Endothelial cell of umbilical vein (primary cell): ENCODE results near the gene UBE2F. TPM values are rescaled to one million over a fixed set of nuclear protein-coding genes. Genes with fewer than 3 reads are reported as not detected.

Source experiments
- BruUV-seq: library from RNA; stranded (reverse); fragments of 400-500 nt; replicated peaks from 2 replicates; lab custom pipeline; 2021; lab: Mats Ljungman, UMichigan
- CTCF ChIA-PET: fragments of 300-600, 350-600 bp; sonication (Branson Sonifier 250); formaldehyde crosslinking; loops from one replicate; lab custom pipeline; 2021; ENCODE audit warnings: antibody characterized with exemption, inconsistent platforms; lab: Charles Lee
- POLR2A ChIA-PET: fragments of 300-600, 350-600 bp; sonication (Branson Sonifier 250); formaldehyde crosslinking; loops from one replicate; lab custom pipeline; 2021; ENCODE audit warnings: antibody characterized with exemption, inconsistent platforms; lab: Charles Lee
- DNase-seq: peaks from one replicate; pipeline ENCODE4 v3.0.0-alpha.2; 2011; ENCODE audit warnings: low read depth, low spot score
- FAIRE-seq: peaks from 2 replicates; lab custom pipeline; 2011; peaks lifted over from hg19 to GRCh38; lab: Jason Lieb, UNC
- H2AFZ ChIP-seq: 2 replicates; pipeline ENCODE4 v1.6.0; 2012; ENCODE audit warnings: low read depth, low read length, control low read depth, inconsistent platforms
- H3K27ac ChIP-seq: 2 replicates; pipeline ENCODE4 v1.5.1; 2011; ENCODE audit warnings: low read depth, mild to moderate bottlenecking, control low read depth, low read length, moderate library complexity; ENCODE audit not compliant: insufficient read depth
- H3K27me3 ChIP-seq, 2 experiments: 2 replicates each; pipeline versions ENCODE4 v1.6.0 to v1.6.1; 2011; ENCODE audit warnings: low read length in 2 of 2, mixed read lengths in 1 of 2; ENCODE audit not compliant: control insufficient read depth in 2 of 2, insufficient read depth in 2 of 2
- H3K36me3 ChIP-seq, 2 experiments: 2 replicates in 1 of 2; 3 replicates in 1 of 2; pipeline ENCODE4 v1.5.1; 2011; ENCODE audit warnings: low read length in 2 of 2, mild to moderate bottlenecking in 1 of 2, moderate library complexity in 1 of 2; ENCODE audit not compliant: control insufficient read depth in 2 of 2, insufficient read depth in 2 of 2; ENCODE audit errors: extremely low read depth in 1 of 2
- H3K4me1 ChIP-seq: 3 replicates; pipeline ENCODE4 v1.5.1; 2011; ENCODE audit warnings: mild to moderate bottlenecking, low read length; ENCODE audit not compliant: control insufficient read depth, insufficient read depth; ENCODE audit errors: extremely low read depth
- H3K4me2 ChIP-seq: 2 replicates; pipeline ENCODE4 v1.6.1; 2011; ENCODE audit warnings: low read length, control low read depth, mixed read lengths; ENCODE audit not compliant: insufficient read depth
- H3K4me3 ChIP-seq, 3 experiments: fragments of 200-600 bp in 1 of 3; sonication (generic), shearing (Covaris generic) in 1 of 3; replicated peaks in 1 of 3; 2 replicates each; pipeline ENCODE4 v1.5.1; 2011 to 2016; ENCODE audit warnings: control low read depth in 3 of 3, low read length in 3 of 3, mild to moderate bottlenecking in 2 of 3, inconsistent platforms in 1 of 3, low read depth in 1 of 3, moderate library complexity in 1 of 3; ENCODE audit not compliant: insufficient read depth in 1 of 3
- H3K79me2 ChIP-seq: 2 replicates; pipeline ENCODE4 v1.6.0; 2012; ENCODE audit warnings: low read length, inconsistent platforms; ENCODE audit not compliant: control insufficient read depth, insufficient read depth
- H3K9ac ChIP-seq: replicated peaks from 2 replicates; pipeline ENCODE3; 2011; ENCODE audit warnings: low read length, control low read depth; ENCODE audit not compliant: insufficient read depth; ENCODE audit errors: extremely low read depth
- H3K9me1 ChIP-seq: replicated peaks from 3 replicates; pipeline ENCODE4 v1.6.0; 2011; ENCODE audit warnings: mild to moderate bottlenecking, low read length; ENCODE audit not compliant: control insufficient read depth, insufficient read depth; ENCODE audit errors: extremely low read depth
- H3K9me3 ChIP-seq: replicated peaks from 2 replicates; pipeline ENCODE4 v1.5.1; 2012; ENCODE audit warnings: low read length, inconsistent platforms; ENCODE audit not compliant: control insufficient read depth, insufficient read depth
- H4K20me1 ChIP-seq: replicated peaks from 2 replicates; pipeline ENCODE3; 2011; ENCODE audit warnings: mild to moderate bottlenecking, low read length; ENCODE audit not compliant: control insufficient read depth, insufficient read depth; ENCODE audit errors: extremely low read depth
- GATA2 ChIP-seq: IDR thresholded peaks from 2 replicates; pipeline ENCODE4 v1.7.0; 2011; ENCODE audit warnings: low read depth, mild to moderate bottlenecking, moderate library complexity, mixed read lengths, low read length; ENCODE audit not compliant: insufficient read length, insufficient read depth
- JUN ChIP-seq: IDR thresholded peaks from 2 replicates; pipeline ENCODE4 v1.6.1; 2011; ENCODE audit warnings: borderline replicate concordance, low read depth; ENCODE audit not compliant: insufficient read length, insufficient read depth
- POLR2A ChIP-seq: IDR thresholded peaks from 2 replicates; pipeline ENCODE4 v1.6.1; 2012; ENCODE audit warnings: low read depth, mild to moderate bottlenecking, control low read depth, low read length
- POLR2AphosphoS5 ChIP-seq: IDR thresholded peaks from 2 replicates; pipeline ENCODE4 v1.6.1; 2012; ENCODE audit warnings: low read depth, mild to moderate bottlenecking, control low read depth, low read length, moderate library complexity; ENCODE audit not compliant: insufficient read depth
- dilution Hi-C: fragments of 300-500 bp; cut with MboI; formaldehyde crosslinking; loops from one replicate; pipeline ENCODE4 v1.15.0; 2019; ENCODE audit warnings: low sequenced_read_pairs; ENCODE audit not compliant: extremely low pct_ligation_motif_present
- intact Hi-C: fragments of 100-400 bp; cut with micrococcal nuclease; formaldehyde crosslinking; loops from one replicate; pipeline ENCODE4 v1.10.0; 2022
- polyA plus RNA-seq, 4 experiments: library from polyadenylated mRNA; depleted of rRNA in 3 of 4; stranded (reverse) in 3 of 4; unstranded in 1 of 4; fragments of >200 nt; gene quantifications; 2 replicates each; pipeline versions ENCODE4 v1.2.1 to v1.2.3, GENCODE V29; 2011 to 2012; ENCODE audit warnings: missing spikeins in 1 of 4
- total RNA-seq: library from RNA; stranded (reverse); gene quantifications from 2 replicates; pipeline ENCODE4 v1.2.3, GENCODE V29; 2021
- TF ChIP-seq, protein P1 (sequence below), 2 donors: IDR thresholded peaks; 1 replicate in 1 of 2; 2 replicates in 1 of 2; pipeline ENCODE4 v1.5.1; 2011; ENCODE audit warnings: low read length in 2 of 2, mild to moderate bottlenecking in 2 of 2, moderate library complexity in 2 of 2, control low read depth in 1 of 2, inconsistent platforms in 1 of 2, low read depth in 1 of 2; ENCODE audit not compliant: insufficient read depth in 1 of 2; ENCODE audit errors: extremely low read depth in 1 of 2

UBE2F gene
- total and polyA plus RNA-seq, 2 donors (not counting 3 experiments of a cell fraction or from before 2014, with no cell fraction given), result 42.3 to 45.6 TPM

DNA sequence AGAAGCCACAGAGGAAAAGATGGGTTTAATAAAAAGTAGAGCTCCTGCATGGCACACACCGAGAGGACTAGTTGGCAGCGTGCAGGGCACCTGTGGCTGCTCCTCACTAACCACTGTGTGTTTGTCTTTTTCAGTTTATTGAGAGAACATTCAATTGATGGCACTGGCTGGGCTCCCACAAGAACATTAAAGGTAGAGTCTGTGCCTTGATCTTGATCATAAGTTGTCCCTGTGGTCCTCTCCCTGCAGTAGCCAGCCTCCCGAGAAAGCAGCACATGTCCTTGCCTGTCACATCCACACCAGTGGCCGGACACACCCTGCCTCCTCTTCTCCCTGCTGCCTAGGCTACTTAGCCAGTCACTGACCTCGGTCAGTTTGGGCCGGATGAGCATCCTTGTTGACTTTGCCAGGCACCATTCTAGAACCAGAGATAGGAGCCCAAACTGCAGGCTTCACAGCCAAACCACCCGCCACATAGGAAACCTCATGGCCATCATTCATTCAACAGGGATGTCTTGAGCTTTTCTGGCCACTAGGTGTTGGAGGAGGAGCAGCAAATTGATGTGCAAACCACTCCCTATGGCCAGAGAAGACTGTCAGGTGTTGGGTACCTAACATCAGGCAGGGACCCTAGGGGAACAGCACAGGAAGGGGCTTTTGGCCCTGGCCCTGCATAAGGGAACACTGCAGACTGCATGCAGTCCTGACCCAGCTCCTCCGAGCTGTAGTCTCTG is 63.8 kb downstream of the UBE2F start:
- BruUV-seq, result no TSS peak
- CTCF ChIA-PET, result interaction anchor here (1.3 kb wide), 1 partner anchor 9 kb away, joined by 3 read pairs; no protein-coding TSS in a partner anchor
- Histone ChIP-seq H2AFZ (no peak overlapping the region), H3K36me3 (peaks cover 0 to 11% of the 10 kb centered on the region in 2 experiments), H3K27me3 (no peaks in the 10 kb centered on the region), H3K4me2 (no peak overlapping the region), H3K4me3 (no peak overlapping the region), H3K79me2 (no peaks in the 10 kb centered on the region), H4K20me1 (no peaks in the 10 kb centered on the region), H3K9me1 (no peaks in the 10 kb centered on the region), H3K4me1 (no peaks in the 10 kb centered on the region), H3K9me3 (no peaks in the 10 kb centered on the region), H3K9ac (no peak overlapping the region), H3K27ac (no peak overlapping the region)
- intact Hi-C loops (no loop called here), dilution Hi-C loops (no loop called here)
- POLR2A ChIA-PET, result no interaction called here
- TF ChIP-seq POLR2A (no peak), GATA2 (no peak), POLR2AphosphoS5 (no peak), JUN (no peak)
- TF ChIP-seq, protein P1, sequence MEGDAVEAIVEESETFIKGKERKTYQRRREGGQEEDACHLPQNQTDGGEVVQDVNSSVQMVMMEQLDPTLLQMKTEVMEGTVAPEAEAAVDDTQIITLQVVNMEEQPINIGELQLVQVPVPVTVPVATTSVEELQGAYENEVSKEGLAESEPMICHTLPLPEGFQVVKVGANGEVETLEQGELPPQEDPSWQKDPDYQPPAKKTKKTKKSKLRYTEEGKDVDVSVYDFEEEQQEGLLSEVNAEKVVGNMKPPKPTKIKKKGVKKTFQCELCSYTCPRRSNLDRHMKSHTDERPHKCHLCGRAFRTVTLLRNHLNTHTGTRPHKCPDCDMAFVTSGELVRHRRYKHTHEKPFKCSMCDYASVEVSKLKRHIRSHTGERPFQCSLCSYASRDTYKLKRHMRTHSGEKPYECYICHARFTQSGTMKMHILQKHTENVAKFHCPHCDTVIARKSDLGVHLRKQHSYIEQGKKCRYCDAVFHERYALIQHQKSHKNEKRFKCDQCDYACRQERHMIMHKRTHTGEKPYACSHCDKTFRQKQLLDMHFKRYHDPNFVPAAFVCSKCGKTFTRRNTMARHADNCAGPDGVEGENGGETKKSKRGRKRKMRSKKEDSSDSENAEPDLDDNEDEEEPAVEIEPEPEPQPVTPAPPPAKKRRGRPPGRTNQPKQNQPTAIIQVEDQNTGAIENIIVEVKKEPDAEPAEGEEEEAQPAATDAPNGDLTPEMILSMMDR (IDR thresholded peaks at IDR 0.05; ENCODE audit: extremely low read depth in 1 of 2, insufficient read depth in 1 of 2, low read depth in 1 of 2, low read length in 2 of 2), result no peak
- DNase-seq (no peak), FAIRE-seq (no peak)
